Left lung (tissue), 10 donors: Measurements from ENCODE around the gene COL4A2. TPM values are rescaled to one million over a fixed set of nuclear protein-coding genes. Genes with fewer than 3 reads are reported as not detected.
A peak's percentile ranks its signal among the peaks of the same experiment; 100 is the strongest.

ENCODE experiments used
- ATAC-seq: fragments of 200-7000 bp; cut with Tn5 transposase; one replicate; pipeline ENCODE4 v1.9.1; 2020; ENCODE audit warnings: moderate library complexity
- DNase-seq, 4 donors: peaks; one replicate each; pipeline ENCODE4 v3.0.0-alpha.2; 2013 to 2020
- H3K27ac ChIP-seq, 2 donors: fragments of 200-600 bp; sonication (generic) in 1 of 2; one replicate each; pipeline versions ENCODE4 v1.5.0 to v1.8.0; 2020 to 2021
- H3K27me3 ChIP-seq, 2 donors: fragments of 200-600 bp; sonication (generic) in 1 of 2; one replicate each; pipeline versions ENCODE4 v1.5.0 to v1.8.0; 2020 to 2021
- H3K36me3 ChIP-seq, 2 donors: fragments of 200-600 bp; sonication (generic) in 1 of 2; one replicate each; pipeline versions ENCODE4 v1.5.0 to v1.8.0; 2020 to 2021
- H3K4me1 ChIP-seq, 2 donors: fragments of 200-600 bp; one replicate each; pipeline ENCODE4 v1.8.0; 2021
- H3K4me3 ChIP-seq, 2 donors: fragments of 200-600 bp; sonication (generic) in 1 of 2; one replicate each; pipeline versions ENCODE4 v1.5.0 to v1.8.0; 2020 to 2021; ENCODE audit warnings: mild to moderate bottlenecking in 1 of 2
- H3K9me3 ChIP-seq, 2 donors: fragments of 200-600 bp; sonication (generic) in 1 of 2; one replicate each; pipeline versions ENCODE4 v1.5.0 to v1.8.0; 2020 to 2021
- CTCF ChIP-seq, 2 donors: fragments of 200-600 bp; sonication (generic) in 1 of 2; IDR thresholded peaks; one replicate each; pipeline versions ENCODE4 v1.5.0 to v1.8.0; 2021; ENCODE audit warnings: antibody characterized with exemption in 2 of 2
- intact Hi-C, 2 donors: fragments of 100-400 bp; cut with DNase I; formaldehyde crosslinking; loops; one replicate each; pipeline versions ENCODE4 v1.11.2 to v1.14.2; 2022
- polyA plus RNA-seq, 6 donors: library from polyadenylated mRNA; unstranded; fragments of 120-200 nt; gene quantifications; one replicate each; pipeline ENCODE4 v1.2.1, GENCODE V29; 2013; ENCODE audit not compliant: insufficient read length in 6 of 6
- total RNA-seq, 2 donors: library from RNA; stranded (reverse); fragmentation: NEBNext Ultra II Directional; extraction: Animal tissue kit (Norgen Biotek cat#: 25700); gene quantifications; one replicate each; pipeline ENCODE4 v1.2.1, GENCODE V29; 2021
- donor health status: DM: no; HTN: yes; CAD: no.
- donor health status: DM: no; HTN: no; CAD: no.

Gene COL4A2
- total and polyA plus RNA-seq, 8 donors = 307 to 638 (median 395) TPM

- Histone ChIP-seq H3K9me3 (no peaks in the 10 kb centered on the region), H3K27ac (no peak overlapping the region), H3K27me3 (peaks cover 0 to 25% of the 10 kb centered on the region in 2 donors), H3K36me3 (no peaks in the 10 kb centered on the region), H3K4me3 (no peak overlapping the region), H3K4me1 (peaks cover 9 to 36% of the 10 kb centered on the region in 2 donors)
- DNase-seq (no peak), ATAC-seq (no peak)
- intact Hi-C loops = no loop called here
- no peak for TF ChIP-seq CTCF (IDR thresholded peaks at IDR 0.05)
Measured at GRCh38 chr13:110345701-110346100, 38.6 kb downstream of the COL4A2 start.

- no peaks in the 10 kb centered on the region for H3K36me3 ChIP-seq
- ATAC-seq (no peak), DNase-seq (no peak)
- H3K27me3 ChIP-seq = peaks cover 0 to 16% of the 10 kb centered on the region in 2 donors
- H3K4me3 ChIP-seq = no peak overlapping the region
- no peaks in the 10 kb centered on the region for H3K9me3 ChIP-seq
- peak overlapping the region in 1 of 2 donors; percentile 63 for H3K27ac ChIP-seq
- TF ChIP-seq CTCF (IDR thresholded peaks at IDR 0.05) = no peak
- intact Hi-C loops = no loop called here
- H3K4me1 ChIP-seq = peaks cover 0 to 32% of the 10 kb centered on the region in 2 donors
Measured at GRCh38 chr13:110346661-110347067, 39.6 kb downstream of the COL4A2 start.

GRCh38 chr13:110347088-110347487, 40.0 kb downstream of the COL4A2 start:
- Histone ChIP-seq H3K27me3 (peaks cover 0 to 12% of the 10 kb centered on the region in 2 donors), H3K4me3 (no peak overlapping the region), H3K9me3 (no peaks in the 10 kb centered on the region), H3K27ac (peak overlapping the region; percentile 4 to 63), H3K36me3 (no peaks in the 10 kb centered on the region), H3K4me1 (peaks cover 0 to 28% of the 10 kb centered on the region in 2 donors)
- ATAC-seq (no peak), DNase-seq (no peak)
- intact Hi-C loops = no loop called here
- no peak for TF ChIP-seq CTCF (IDR thresholded peaks at IDR 0.05)

GRCh38 chr13:110347535-110348308, 40.6 kb downstream of the COL4A2 start:
- Histone ChIP-seq H3K27ac (peak overlapping the region; percentile 4 to 63), H3K9me3 (no peaks in the 10 kb centered on the region), H3K4me1 (peaks cover 0 to 22% of the 10 kb centered on the region in 2 donors), H3K36me3 (no peaks in the 10 kb centered on the region), H3K27me3 (peaks cover 0 to 6% of the 10 kb centered on the region in 2 donors), H3K4me3 (no peak overlapping the region)
- intact Hi-C loops = no loop called here
- DNase-seq = no peak
- peak; percentile 44 for ATAC-seq
- TF ChIP-seq CTCF (IDR thresholded peaks at IDR 0.05) = no peak

- Histone ChIP-seq H3K9me3 (no peaks in the 10 kb centered on the region), H3K4me3 (no peak overlapping the region), H3K27ac (peak overlapping the region; percentile 4 to 63), H3K27me3 (peaks cover 0 to under 1% of the 10 kb centered on the region in 2 donors), H3K4me1 (peaks cover 0 to 24% of the 10 kb centered on the region in 2 donors), H3K36me3 (no peaks in the 10 kb centered on the region)
- ATAC-seq (no peak), DNase-seq (no peak)
- TF ChIP-seq CTCF (IDR thresholded peaks at IDR 0.05) = no peak
- intact Hi-C loops = no loop called here
Measured at GRCh38 chr13:110348309-110349105, 41.4 kb downstream of the COL4A2 start.
